Gastrocnemius medialis (tissue), 4 donors: ENCODE data around the gene HSD17B4. TPM values are rescaled to one million over a fixed set of nuclear protein-coding genes. Genes with fewer than 3 reads are reported as not detected.

ENCODE experiments used
- ATAC-seq, 2 donors: fragments of 150-250 bp; one replicate each; pipeline ENCODE4 v1.9.1; 2016
- DNase-seq, 2 donors: peaks; one replicate each; pipeline ENCODE4 v3.0.0-alpha.2; 2019
- H3K27ac ChIP-seq, 4 donors: fragments of 200-600 bp; sonication (generic); 1 replicate in 1 of 4; 2 replicates in 3 of 4; pipeline ENCODE4 v1.5.1; 2016 to 2018; ENCODE audit warnings: mild to moderate bottlenecking in 2 of 4, moderate library complexity in 1 of 4
- H3K27me3 ChIP-seq, 3 donors: fragments of 200-600 bp; sonication (generic) in 2 of 3; 1 replicate in 1 of 3; 2 replicates in 2 of 3; pipeline versions ENCODE4 v1.5.1 to v1.6.0; 2016 to 2019; ENCODE audit warnings: mild to moderate bottlenecking in 1 of 3, moderate library complexity in 1 of 3
- H3K36me3 ChIP-seq, 2 donors: fragments of 200-600 bp; sonication (generic) in 1 of 2; one replicate each; pipeline ENCODE4 v1.5.1; 2017 to 2018
- H3K4me1 ChIP-seq, 2 donors: fragments of 200-600 bp; sonication (generic) in 1 of 2; one replicate each; pipeline ENCODE4 v1.5.1; 2016 to 2017; ENCODE audit warnings: mild to moderate bottlenecking in 2 of 2
- H3K4me3 ChIP-seq, 4 donors: fragments of 200-600 bp; sonication (generic) in 3 of 4; 1 replicate in 1 of 4; 2 replicates in 3 of 4; pipeline ENCODE4 v1.5.1; 2016 to 2019; ENCODE audit warnings: mild to moderate bottlenecking in 2 of 4
- H3K9me3 ChIP-seq, 3 donors: fragments of 200-600 bp; sonication (generic) in 2 of 3; 1 replicate in 1 of 3; 2 replicates in 2 of 3; pipeline ENCODE4 v1.5.1; 2016 to 2019
- POLR2A ChIP-seq, 2 donors: fragments of 450-650 bp; IDR thresholded peaks; one replicate each; pipeline ENCODE4 v1.6.1; 2017; ENCODE audit warnings: antibody characterized with exemption in 2 of 2, mild to moderate bottlenecking in 2 of 2, moderate library complexity in 2 of 2
- in situ Hi-C, 4 donors: fragments of 200-750 bp; cut with MboI; loops; one replicate each; pipeline versions ENCODE4 v1.15.0 to v1.8.0; 2017; ENCODE audit warnings: low sequenced_read_pairs in 4 of 4
- intact Hi-C: fragments of 100-400 bp; cut with DNase I; formaldehyde crosslinking; loops from one replicate; pipeline ENCODE4 v1.15.1; 2023; ENCODE audit warnings: low total_unique reads
- total RNA-seq, 4 donors: library from RNA; depleted of rRNA; stranded (reverse); fragments of >200 nt; gene quantifications; one replicate each; pipeline versions ENCODE4 v1.1.0 to v1.2.3, GENCODE V29; 2016
- TF ChIP-seq, protein P1 (sequence below), 5 experiments: fragments of 450-650 bp in 3 of 5; fragments of 200-600 bp in 2 of 5; sonication (generic) in 2 of 5; IDR thresholded peaks in 4 of 5; conservative IDR thresholded peaks in 1 of 5; 1 replicate in 4 of 5; 2 replicates in 1 of 5; pipeline ENCODE4 v1.5.1; 2016 to 2019; ENCODE audit warnings: antibody characterized with exemption in 5 of 5, mild to moderate bottlenecking in 3 of 5, moderate library complexity in 3 of 5

HSD17B4 gene
- total RNA-seq, 4 donors from 2014 or later = 60.9 to 200 (median 83.1) TPM

DNA sequence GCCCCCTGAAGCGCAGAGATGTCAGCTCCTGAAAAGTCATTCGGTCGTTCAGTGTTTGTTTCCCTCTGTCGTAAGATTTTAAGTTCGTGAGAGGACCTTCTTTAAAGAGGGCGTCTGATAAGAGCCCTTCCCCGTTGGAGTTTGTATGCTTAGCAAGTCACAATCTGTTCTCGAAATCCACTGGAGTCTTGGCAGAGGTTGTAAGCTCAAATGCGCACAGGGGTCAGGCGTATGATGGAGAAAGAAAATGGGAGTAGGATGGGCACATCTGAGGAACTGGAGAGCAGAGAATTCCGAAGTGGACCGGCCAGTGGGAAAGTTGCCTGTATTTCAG lies 710 bp downstream of the HSD17B4 start:
- peak overlapping the region; percentile 71 to 93 (median 79) for H3K4me3 ChIP-seq
- peak in 1 of 2 donors; percentile 19 for DNase-seq
- ATAC-seq = peak; percentile 43 to 52
- H3K4me1 ChIP-seq = peaks cover 12 to 14% of the 10 kb centered on the region in 2 donors
- in situ Hi-C loops (loop anchor here in 1 of 4 donors (25.0 kb wide), 1 partner anchor 1009 kb away; the partner anchor contains the start of gene PRR16), intact Hi-C loops (no loop called here)
- H3K36me3 ChIP-seq = no peaks in the 10 kb centered on the region
- TF ChIP-seq POLR2A (IDR thresholded peaks at IDR 0.05) = no peak
- TF ChIP-seq, protein P1, sequence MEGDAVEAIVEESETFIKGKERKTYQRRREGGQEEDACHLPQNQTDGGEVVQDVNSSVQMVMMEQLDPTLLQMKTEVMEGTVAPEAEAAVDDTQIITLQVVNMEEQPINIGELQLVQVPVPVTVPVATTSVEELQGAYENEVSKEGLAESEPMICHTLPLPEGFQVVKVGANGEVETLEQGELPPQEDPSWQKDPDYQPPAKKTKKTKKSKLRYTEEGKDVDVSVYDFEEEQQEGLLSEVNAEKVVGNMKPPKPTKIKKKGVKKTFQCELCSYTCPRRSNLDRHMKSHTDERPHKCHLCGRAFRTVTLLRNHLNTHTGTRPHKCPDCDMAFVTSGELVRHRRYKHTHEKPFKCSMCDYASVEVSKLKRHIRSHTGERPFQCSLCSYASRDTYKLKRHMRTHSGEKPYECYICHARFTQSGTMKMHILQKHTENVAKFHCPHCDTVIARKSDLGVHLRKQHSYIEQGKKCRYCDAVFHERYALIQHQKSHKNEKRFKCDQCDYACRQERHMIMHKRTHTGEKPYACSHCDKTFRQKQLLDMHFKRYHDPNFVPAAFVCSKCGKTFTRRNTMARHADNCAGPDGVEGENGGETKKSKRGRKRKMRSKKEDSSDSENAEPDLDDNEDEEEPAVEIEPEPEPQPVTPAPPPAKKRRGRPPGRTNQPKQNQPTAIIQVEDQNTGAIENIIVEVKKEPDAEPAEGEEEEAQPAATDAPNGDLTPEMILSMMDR (IDR thresholded peaks at IDR 0.05 in 4 of 5, conservative IDR thresholded peaks at IDR 0.05 in 1 of 5) = no peak
- H3K27me3 ChIP-seq = no peaks in the 10 kb centered on the region
- H3K9me3 ChIP-seq = no peaks in the 10 kb centered on the region
- H3K27ac ChIP-seq = peak overlapping the region; percentile 85 to 97 (median 87)

DNA sequence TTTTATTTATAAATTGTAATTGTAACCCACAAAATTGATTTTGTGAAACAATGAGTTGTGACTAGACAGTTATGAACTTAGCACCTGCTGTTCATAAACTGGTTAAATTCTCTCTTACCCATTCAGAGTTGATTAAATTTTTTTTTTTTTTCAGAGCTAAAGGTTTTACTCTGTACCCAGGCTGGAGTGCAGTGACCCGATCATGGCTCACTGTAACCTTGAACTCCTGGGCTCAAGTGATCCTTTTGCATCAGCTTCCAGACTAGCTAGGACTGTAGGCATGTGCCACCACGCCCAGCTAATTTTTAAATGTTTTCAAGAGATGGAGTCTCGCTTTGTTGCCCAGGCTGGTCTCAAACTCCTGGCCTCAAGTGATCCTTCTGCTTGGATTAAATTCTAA lies 1.9 kb downstream of the HSD17B4 start:
- TF ChIP-seq POLR2A (IDR thresholded peaks at IDR 0.05) = no peak
- TF ChIP-seq, protein P1 (IDR thresholded peaks at IDR 0.05 in 4 of 5, conservative IDR thresholded peaks at IDR 0.05 in 1 of 5) = no peak
- H3K4me1 ChIP-seq = peaks cover 12 to 14% of the 10 kb centered on the region in 2 donors
- H3K27me3 ChIP-seq = no peaks in the 10 kb centered on the region
- no peaks in the 10 kb centered on the region for H3K9me3 ChIP-seq
- H3K4me3 ChIP-seq = no peak overlapping the region
- intact Hi-C loops = no loop called here
- DNase-seq = no peak
- in situ Hi-C loops = loop anchor here in 1 of 4 donors (25.0 kb wide), 1 partner anchor 1008 kb away; the partner anchor contains the start of gene PRR16
- no peaks in the 10 kb centered on the region for H3K36me3 ChIP-seq
- ATAC-seq = no peak
- no peak overlapping the region for H3K27ac ChIP-seq

DNA sequence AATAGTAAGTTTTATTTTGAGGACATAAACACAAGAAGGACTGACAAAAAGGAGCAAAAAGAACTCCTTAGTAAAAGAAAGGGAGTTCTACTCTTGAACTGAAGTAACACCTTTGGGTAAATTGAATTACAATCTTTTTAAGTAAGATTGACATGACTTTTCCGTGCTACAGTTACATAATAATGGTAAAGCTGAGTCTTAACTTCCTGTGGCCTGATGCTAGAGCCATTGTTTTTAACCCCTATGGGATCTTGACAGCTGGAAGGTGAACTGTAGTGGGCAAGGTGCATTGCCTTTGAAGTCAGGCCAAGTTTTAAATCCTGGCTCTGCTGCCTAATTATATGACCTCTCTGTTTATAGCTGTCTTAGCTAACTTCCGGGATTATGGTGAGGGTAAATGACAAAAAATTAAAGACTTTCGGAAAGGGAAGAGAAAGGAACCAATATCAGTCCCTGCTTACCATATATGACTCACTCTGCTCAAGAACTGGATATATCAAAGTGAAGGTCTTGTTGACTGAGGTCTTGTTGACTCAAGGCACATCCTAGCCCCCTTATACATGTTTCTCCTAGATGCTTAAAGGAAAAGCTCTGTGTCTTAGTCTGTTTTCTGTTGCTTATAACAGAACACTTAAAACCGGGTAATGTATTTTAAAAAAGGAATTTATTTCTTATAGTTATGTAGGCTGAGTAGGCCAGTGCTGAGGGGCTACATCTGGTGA lies 6.8 kb downstream of the HSD17B4 start:
- in situ Hi-C loops (loop anchor here in 1 of 4 donors (25.0 kb wide), 1 partner anchor 1003 kb away; the partner anchor contains the start of gene PRR16), intact Hi-C loops (no loop called here)
- Histone ChIP-seq H3K9me3 (no peaks in the 10 kb centered on the region), H3K36me3 (no peaks in the 10 kb centered on the region), H3K27me3 (no peaks in the 10 kb centered on the region), H3K27ac (no peak overlapping the region), H3K4me3 (no peak overlapping the region), H3K4me1 (peaks cover 4 to 5% of the 10 kb centered on the region in 2 donors)
- ATAC-seq (no peak), DNase-seq (no peak)
- TF ChIP-seq, protein P1 (IDR thresholded peaks at IDR 0.05 in 4 of 5, conservative IDR thresholded peaks at IDR 0.05 in 1 of 5) = no peak
- no peak for TF ChIP-seq POLR2A (IDR thresholded peaks at IDR 0.05)

DNA sequence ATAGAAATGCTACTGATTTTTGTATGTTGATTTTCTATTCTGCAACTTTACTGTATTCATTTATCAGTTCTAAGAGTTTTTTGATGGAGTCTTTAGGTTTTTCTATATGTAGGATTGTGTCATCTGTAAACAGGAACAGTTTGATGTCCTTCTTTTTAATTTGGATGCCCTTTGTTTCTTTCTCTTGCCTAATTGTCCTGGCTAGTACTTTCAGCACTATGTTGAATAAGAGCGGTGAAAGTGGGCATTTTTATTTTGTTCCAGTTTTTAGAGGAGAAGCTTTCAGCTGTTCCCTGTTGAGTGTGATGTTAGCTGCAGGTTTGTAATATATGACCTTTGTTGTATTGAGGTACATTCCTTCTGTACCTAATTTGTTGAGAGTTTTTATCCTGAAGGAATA lies 13.3 kb downstream of the HSD17B4 start:
- Histone ChIP-seq H3K4me1 (no peaks in the 10 kb centered on the region), H3K4me3 (no peak overlapping the region), H3K9me3 (peaks cover 0 to 10% (median 0%) of the 10 kb centered on the region in 3 donors), H3K27me3 (no peaks in the 10 kb centered on the region), H3K27ac (no peak overlapping the region), H3K36me3 (no peaks in the 10 kb centered on the region)
- intact Hi-C loops = no loop called here
- ATAC-seq = no peak
- no peak for DNase-seq
- in situ Hi-C loops = loop anchor here in 1 of 4 donors (25.0 kb wide), 1 partner anchor 997 kb away; the partner anchor contains the start of gene PRR16
- TF ChIP-seq, protein P1 (IDR thresholded peaks at IDR 0.05 in 4 of 5, conservative IDR thresholded peaks at IDR 0.05 in 1 of 5) = no peak
- TF ChIP-seq POLR2A (IDR thresholded peaks at IDR 0.05) = no peak
